Peyer's patch (tissue), 4 donors: ENCODE data around the gene PTAR1. TPM values are rescaled to one million over a fixed set of nuclear protein-coding genes. Genes with fewer than 3 reads are reported as not detected.

Experiments
- DNase-seq, 3 donors: peaks; one replicate each; pipeline ENCODE4 v3.0.0-alpha.2; 2017 to 2019
- H3K27ac ChIP-seq, 4 donors: fragments of 200-600 bp; sonication (generic); one replicate each; pipeline ENCODE4 v1.5.1; 2016 to 2019
- H3K27me3 ChIP-seq, 2 donors: fragments of 200-600 bp; sonication (generic); one replicate each; pipeline ENCODE4 v1.5.1; 2019
- H3K36me3 ChIP-seq, 3 donors: fragments of 200-600 bp; sonication (generic); one replicate each; pipeline ENCODE4 v1.5.1; 2016 to 2019
- H3K4me1 ChIP-seq, 4 donors: fragments of 200-600 bp; sonication (generic); one replicate each; pipeline ENCODE4 v1.5.1; 2016 to 2019
- H3K4me3 ChIP-seq, 4 donors: fragments of 200-600 bp; sonication (generic); 1 replicate in 3 of 4; 2 replicates in 1 of 4; pipeline ENCODE4 v1.5.1; 2016 to 2019; ENCODE audit warnings: mild to moderate bottlenecking in 1 of 4
- H3K9me3 ChIP-seq, 4 donors: fragments of 200-600 bp; sonication (generic); one replicate each; pipeline ENCODE4 v1.5.1; 2016 to 2019; ENCODE audit warnings: mild to moderate bottlenecking in 1 of 4
- POLR2A ChIP-seq, 2 donors: fragments of 450-650 bp; IDR thresholded peaks; one replicate each; pipeline ENCODE4 v1.5.1; 2017; ENCODE audit warnings: antibody characterized with exemption in 2 of 2, mild to moderate bottlenecking in 2 of 2, moderate library complexity in 2 of 2
- total RNA-seq, 4 donors: library from RNA; depleted of rRNA; stranded (reverse); fragments of >200 nt; gene quantifications; one replicate each; pipeline ENCODE4 v1.1.0, GENCODE V29; 2016
- TF ChIP-seq, protein P1 (sequence below), 6 experiments: fragments of 450-650 bp in 4 of 6; fragments of 200-600 bp in 2 of 6; sonication (generic) in 1 of 6; IDR thresholded peaks; one replicate each; pipeline ENCODE4 v1.5.1; 2017 to 2019; ENCODE audit warnings: antibody characterized with exemption in 6 of 6, mild to moderate bottlenecking in 3 of 6, moderate library complexity in 1 of 6

PTAR1 gene
- total RNA-seq, 4 donors from 2014 or later: 43.8 to 115 (median 65.2) TPM

DNA sequence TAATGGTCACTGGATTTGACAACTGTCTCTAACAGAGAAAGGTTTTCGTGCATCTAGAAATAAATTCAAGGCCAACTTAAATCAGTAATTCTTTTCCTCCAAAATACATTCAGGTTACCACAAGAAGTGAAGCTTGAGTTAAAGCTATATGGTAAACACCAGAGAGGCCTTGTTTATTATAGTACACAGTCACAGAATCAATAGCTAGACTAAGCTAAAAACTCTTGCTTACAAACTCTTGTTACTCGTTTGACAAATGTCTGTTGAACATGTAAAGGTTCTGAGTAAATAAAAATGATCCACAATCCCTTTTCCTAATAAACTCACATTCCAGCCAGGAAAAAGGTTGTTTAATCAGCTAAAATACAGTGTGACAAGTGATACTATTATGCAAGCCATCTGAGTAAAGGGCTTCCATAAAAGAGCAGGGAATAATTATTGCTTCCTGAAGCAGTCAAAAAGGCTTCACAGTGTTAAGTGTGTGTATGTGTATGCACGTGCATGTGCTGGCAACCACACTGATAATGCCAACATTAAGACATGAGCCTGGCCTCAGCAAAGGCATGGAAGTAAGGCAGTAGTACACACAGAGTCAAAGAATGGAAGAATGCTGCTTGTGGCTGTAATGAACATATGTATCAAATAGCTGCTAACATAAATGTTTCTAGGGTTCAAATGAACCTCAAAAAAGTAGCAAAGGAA, 12.8 kb downstream of the PTAR1 start:
- no peak for DNase-seq
- peaks cover 0 to 24% (median 0%) of the 10 kb centered on the region in 3 donors for H3K36me3 ChIP-seq
- no peaks in the 10 kb centered on the region for H3K9me3 ChIP-seq
- no peak for TF ChIP-seq POLR2A (IDR thresholded peaks at IDR 0.05)
- no peak overlapping the region for H3K4me3 ChIP-seq
- no peaks in the 10 kb centered on the region for H3K27me3 ChIP-seq
- no peak overlapping the region for H3K27ac ChIP-seq
- no peaks in the 10 kb centered on the region for H3K4me1 ChIP-seq

DNA sequence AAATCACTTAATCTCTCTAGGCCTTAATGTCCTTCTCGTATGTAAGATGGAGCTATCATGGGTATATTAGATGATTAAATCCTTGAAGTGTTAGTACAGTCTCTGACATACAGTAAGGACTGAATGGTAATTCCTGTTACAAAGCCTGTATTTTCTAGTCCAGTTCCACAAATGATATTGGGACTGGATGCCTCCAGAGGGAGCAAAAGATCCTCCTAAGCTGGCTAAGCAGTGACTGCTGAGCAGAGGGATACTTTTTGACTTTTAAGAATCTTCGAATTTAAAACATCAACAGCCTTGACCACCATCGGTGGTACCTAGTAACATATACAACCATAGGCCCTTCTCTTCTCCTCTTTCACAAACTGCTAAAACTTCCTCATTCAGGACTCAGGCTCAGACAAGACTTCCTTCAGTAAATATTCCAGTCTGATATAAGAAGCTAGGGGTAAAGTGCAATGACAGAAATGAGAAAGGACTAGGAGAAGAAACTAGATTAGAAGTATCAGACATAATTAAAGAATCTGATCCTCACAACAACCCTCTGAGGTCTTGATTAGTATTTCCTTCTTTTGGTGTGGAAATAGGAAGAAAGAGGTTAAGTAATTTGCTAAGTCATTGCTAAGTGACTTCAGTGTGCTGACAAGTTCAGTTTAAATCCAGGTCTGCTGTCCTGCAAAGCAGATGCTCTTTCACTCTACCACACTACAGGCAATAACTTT, 13.9 kb downstream of the PTAR1 start:
- Histone ChIP-seq H3K27ac (no peak overlapping the region), H3K4me1 (no peaks in the 10 kb centered on the region), H3K4me3 (no peak overlapping the region), H3K36me3 (peaks cover 0 to 28% (median 0%) of the 10 kb centered on the region in 3 donors), H3K27me3 (no peaks in the 10 kb centered on the region), H3K9me3 (no peaks in the 10 kb centered on the region)
- no peak for TF ChIP-seq POLR2A (IDR thresholded peaks at IDR 0.05)
- DNase-seq: no peak

DNA sequence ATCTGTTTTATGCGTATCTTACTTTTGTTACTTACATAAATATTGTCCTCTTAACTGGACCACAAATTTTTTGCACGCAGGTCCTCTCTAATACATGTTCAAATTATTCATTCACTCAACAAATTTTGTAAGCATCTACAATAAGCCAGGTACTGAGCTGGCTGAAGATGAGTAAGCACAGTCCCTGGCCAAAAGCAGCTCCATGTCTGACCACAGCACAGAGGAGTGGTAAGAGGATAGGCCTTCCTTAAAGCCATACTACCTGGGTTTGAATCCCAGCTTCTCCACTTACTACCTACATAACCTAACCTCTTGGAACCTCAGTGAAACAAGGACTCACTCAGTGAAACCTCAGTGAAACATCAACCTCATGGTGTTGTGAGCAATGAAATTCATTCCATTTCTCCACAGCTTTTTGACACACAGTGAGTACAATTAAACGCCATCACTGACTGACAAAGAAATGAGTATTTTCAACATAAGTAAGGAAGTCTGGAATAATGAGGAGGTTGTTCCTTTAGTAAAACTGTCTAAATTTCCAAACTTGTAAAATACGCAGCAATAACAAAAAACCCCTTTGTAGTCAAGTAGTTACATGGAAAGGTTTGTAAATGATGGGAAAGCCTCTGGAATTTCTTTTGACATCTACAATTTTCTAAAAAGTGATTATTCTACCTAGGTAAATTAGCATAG, 15.0 kb downstream of the PTAR1 start:
- Histone ChIP-seq H3K27me3 (no peaks in the 10 kb centered on the region), H3K36me3 (peaks cover 0 to 22% (median 0%) of the 10 kb centered on the region in 3 donors), H3K9me3 (no peaks in the 10 kb centered on the region), H3K4me3 (no peak overlapping the region), H3K27ac (no peak overlapping the region), H3K4me1 (no peaks in the 10 kb centered on the region)
- no peak for DNase-seq
- no peak for TF ChIP-seq POLR2A (IDR thresholded peaks at IDR 0.05)
- TF ChIP-seq, protein P1, sequence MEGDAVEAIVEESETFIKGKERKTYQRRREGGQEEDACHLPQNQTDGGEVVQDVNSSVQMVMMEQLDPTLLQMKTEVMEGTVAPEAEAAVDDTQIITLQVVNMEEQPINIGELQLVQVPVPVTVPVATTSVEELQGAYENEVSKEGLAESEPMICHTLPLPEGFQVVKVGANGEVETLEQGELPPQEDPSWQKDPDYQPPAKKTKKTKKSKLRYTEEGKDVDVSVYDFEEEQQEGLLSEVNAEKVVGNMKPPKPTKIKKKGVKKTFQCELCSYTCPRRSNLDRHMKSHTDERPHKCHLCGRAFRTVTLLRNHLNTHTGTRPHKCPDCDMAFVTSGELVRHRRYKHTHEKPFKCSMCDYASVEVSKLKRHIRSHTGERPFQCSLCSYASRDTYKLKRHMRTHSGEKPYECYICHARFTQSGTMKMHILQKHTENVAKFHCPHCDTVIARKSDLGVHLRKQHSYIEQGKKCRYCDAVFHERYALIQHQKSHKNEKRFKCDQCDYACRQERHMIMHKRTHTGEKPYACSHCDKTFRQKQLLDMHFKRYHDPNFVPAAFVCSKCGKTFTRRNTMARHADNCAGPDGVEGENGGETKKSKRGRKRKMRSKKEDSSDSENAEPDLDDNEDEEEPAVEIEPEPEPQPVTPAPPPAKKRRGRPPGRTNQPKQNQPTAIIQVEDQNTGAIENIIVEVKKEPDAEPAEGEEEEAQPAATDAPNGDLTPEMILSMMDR (IDR thresholded peaks at IDR 0.05): no peak

DNA sequence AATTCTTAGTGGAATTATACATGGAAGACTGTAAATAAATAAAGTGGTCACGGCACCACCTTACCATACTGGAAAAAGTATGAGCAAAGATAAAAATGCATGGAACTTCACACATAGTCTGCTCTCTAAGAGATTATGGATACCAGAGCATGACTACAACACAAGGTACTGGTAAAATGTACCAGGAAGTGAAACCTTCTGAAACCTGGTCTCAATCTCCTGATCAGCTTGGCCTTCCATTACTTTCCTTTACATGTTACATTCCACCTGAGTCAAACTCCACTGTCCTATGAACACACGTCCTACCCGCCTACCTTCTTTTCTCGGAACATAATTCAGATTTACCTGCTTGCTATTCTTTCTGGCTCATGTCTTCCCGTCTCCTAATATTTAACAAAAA, 15.9 kb downstream of the PTAR1 start:
- H3K36me3 ChIP-seq: peaks cover 0 to 16% (median 0%) of the 10 kb centered on the region in 3 donors
- no peak for DNase-seq
- no peaks in the 10 kb centered on the region for H3K9me3 ChIP-seq
- H3K27ac ChIP-seq: no peak overlapping the region
- TF ChIP-seq, protein P1 (IDR thresholded peaks at IDR 0.05): no peak
- no peak for TF ChIP-seq POLR2A (IDR thresholded peaks at IDR 0.05)
- H3K4me1 ChIP-seq: no peaks in the 10 kb centered on the region
- H3K27me3 ChIP-seq: no peaks in the 10 kb centered on the region
- H3K4me3 ChIP-seq: no peak overlapping the region

DNA sequence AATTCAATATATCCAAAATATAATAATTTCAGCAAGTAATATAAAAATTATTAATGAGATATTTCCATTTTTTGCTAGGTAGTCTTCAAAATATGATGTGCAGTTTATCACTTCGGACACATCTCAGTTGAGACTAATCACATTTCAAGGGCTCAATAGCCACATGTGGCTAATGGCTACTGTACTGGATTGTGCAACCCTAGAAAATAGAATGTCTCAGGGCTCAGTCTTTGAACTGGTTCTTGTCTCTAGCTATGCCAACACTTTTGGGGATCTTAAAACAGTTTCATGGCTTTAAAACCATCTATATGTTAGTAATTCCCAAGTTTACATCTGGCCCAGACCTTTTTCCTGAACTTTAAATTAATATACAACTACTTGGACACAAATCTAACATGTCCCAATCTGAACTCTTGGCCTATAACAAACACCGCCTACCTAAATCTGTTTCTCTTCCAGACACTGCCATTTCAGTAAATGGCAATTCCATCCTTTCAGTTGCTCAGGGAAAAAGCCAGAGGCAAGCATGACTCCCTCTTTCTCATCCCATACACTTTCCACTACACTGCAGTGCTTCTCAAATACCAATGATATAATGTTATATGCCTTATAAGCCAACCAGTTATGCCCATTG, 18.8 kb downstream of the PTAR1 start:
- Histone ChIP-seq H3K27ac (no peak overlapping the region), H3K36me3 (peaks cover 0 to 10% (median 0%) of the 10 kb centered on the region in 3 donors), H3K4me1 (no peaks in the 10 kb centered on the region), H3K9me3 (no peaks in the 10 kb centered on the region), H3K27me3 (no peaks in the 10 kb centered on the region), H3K4me3 (no peak overlapping the region)
- TF ChIP-seq, protein P1 (IDR thresholded peaks at IDR 0.05): no peak
- TF ChIP-seq POLR2A (IDR thresholded peaks at IDR 0.05): no peak
- no peak for DNase-seq

DNA sequence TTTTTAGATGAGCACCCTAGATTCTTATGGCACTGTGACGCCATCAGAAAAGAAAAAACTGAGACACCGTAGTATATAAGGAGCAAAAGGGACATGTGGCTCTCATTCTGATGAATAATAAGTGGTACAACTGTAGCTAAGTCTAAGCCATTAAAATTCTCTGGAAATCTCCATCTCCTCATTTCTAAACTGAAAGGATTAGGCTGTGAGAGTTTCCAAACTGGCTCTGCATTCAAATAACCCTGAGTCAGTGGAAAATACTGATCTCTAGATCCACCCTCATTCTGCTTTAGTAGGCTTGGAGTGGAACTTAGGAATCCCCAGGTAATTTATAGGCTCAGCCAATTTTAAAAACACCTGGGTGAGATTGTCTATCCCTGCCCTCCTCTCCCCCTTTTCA, 28.5 kb downstream of the PTAR1 start:
- TF ChIP-seq, protein P1 (IDR thresholded peaks at IDR 0.05): no peak
- no peak for TF ChIP-seq POLR2A (IDR thresholded peaks at IDR 0.05)

More for the DNA sequence above, 28.5 kb downstream of the PTAR1 start:
- no peaks in the 10 kb centered on the region for H3K4me1 ChIP-seq
- no peak for DNase-seq
- no peak overlapping the region for H3K27ac ChIP-seq
- H3K9me3 ChIP-seq: no peaks in the 10 kb centered on the region
- H3K27me3 ChIP-seq: no peaks in the 10 kb centered on the region
- H3K4me3 ChIP-seq: no peak overlapping the region
- H3K36me3 ChIP-seq: peaks cover 0 to 34% (median 5%) of the 10 kb centered on the region in 3 donors
